ENCODE measurements around the gene CACYBP.
A peak's percentile ranks its signal among the peaks of the same experiment; 100 is the strongest.

The CACYBP gene

DNA sequence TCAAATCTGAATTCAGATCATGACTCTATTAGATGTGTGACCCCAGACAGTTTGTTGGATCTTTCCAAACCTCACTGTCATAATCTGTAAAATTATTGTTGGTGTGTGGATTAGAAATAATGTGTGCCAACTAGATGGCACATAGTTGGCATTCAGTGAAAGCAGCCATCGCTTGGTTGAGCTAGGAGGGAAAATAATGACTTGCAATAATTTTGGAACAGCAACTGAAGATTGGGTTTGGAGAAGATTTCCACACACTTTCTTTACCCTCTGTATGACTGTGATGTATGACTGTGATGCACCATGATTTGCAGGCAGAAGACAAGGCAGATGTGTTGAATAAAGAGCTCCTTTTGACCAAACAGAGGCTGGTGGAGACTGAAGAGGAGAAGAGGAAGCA, 24.0 kb upstream of the CACYBP start:
- DNase-seq, result no peak

DNA sequence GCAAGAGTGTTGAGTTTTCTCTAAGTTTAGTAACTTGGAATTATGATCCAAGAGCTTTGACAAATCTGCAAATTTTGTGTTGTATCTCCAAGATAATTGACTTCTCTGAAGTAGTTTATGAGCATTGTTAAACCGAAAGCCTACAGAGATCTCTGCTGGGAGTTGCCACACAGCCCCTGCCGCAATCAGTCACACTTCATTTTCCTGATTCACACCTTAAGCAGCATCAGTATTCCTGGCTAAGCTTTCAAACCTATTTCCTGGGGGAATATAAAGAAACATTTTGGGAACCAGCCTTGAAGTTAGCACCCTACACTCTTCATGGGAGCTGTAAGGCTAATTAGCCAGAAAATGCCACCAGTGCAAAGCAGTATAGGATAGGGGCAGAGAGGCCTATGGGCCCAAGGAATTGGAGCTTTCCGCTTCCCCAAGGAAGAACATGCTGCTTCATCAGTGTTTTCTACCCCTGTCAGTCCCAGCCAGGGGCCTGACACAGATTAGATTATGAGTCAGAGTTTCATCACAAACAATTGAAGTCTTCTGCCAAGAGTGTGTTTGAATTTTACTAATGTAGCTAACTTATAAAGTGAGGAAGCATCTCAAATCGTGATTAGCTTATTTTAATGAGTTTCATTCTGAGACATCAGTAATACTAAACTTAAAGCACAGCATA, 23.2 kb upstream of the CACYBP start:
- no peak for DNase-seq

DNA sequence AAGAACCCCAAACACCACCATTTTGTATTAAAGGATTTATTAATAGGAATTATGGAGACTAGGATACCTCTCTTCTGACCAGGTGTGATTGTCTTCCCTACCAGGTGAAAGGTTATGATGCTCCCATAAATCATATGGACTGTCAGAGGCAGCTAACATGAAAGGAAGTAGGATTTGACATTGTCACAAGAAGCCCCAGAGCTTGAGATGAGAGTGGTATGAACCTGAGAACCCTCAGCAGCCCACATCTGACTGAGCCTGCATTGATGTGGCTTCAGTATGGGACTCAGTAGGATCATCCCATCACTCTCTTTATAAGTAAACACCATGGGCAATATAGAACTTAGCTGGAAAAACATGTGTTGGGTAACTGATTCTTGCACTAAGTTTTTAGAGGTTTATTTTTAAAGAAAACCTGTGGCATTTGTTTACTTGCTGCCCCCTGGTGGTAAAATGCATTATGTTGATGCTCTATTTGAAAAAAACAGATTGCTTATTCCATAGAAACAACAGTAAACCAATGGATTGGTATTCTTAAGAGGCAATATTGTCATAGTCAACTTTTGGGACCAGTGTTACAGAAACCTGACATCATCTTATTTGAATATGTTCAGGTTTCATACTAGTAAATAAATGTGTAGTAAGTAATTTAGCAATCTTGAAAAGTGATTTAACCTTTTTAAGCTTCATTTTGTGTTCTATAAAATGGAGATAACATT, 16.6 kb upstream of the CACYBP start:
- no peak for DNase-seq

DNA sequence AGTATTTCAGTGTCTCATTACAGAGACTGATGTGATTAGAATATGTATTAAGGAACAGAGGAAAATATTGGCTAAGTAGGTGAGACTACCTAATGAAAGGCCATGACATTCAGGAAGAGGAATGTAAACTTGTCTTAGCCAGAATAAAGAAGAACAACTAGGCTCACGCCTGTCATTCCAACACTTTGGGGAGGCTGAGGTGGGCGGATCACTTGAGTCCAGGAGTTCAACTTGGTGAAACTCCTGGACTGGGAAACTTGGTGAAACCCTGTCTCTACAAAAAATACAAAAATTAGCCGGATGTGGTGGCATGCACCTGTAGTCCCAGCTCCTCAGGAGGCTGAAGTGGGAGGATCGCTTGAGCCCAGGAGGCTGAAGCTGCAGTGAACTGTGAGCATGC, 14.8 kb upstream of the CACYBP start:
- no peak for DNase-seq

DNA sequence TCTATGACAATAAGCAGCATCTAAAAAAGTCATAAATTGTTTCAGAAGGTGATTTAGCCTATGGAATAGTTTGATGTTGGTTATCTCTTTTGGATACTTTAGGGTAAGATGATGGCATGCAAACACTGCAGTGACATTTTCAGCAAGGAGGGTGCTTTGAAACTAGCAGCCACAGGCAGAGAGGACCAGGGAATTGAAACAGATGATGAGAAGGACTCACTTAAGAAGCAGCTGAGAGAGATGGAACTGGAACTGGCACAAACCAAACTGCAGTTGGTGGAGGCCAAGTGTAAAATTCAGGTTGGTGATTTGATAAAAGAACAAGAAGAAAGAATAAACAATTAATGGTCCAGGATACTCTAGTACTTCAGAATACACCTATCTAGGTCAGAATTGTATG, 11.2 kb upstream of the CACYBP start:
- DNase-seq, result no peak

DNA sequence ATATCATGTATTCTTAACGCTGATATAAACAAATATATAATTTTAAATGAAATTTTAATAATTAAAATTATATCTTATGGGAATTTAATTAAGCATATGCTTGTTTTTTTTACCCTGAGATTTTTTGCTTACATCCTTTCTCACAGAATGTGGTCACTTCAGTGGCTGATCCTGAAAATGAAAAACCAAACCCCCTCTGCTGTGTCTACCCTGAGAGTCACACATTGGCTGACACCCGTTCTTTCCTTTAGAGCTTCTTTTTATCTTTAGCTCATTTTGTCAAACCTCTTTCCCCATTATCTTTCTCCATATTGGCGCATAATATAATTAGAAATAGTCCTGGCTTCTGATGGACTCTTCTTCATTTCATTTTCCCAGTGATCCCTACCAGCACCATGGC, 10.8 kb upstream of the CACYBP start:
- no peak for DNase-seq

DNA sequence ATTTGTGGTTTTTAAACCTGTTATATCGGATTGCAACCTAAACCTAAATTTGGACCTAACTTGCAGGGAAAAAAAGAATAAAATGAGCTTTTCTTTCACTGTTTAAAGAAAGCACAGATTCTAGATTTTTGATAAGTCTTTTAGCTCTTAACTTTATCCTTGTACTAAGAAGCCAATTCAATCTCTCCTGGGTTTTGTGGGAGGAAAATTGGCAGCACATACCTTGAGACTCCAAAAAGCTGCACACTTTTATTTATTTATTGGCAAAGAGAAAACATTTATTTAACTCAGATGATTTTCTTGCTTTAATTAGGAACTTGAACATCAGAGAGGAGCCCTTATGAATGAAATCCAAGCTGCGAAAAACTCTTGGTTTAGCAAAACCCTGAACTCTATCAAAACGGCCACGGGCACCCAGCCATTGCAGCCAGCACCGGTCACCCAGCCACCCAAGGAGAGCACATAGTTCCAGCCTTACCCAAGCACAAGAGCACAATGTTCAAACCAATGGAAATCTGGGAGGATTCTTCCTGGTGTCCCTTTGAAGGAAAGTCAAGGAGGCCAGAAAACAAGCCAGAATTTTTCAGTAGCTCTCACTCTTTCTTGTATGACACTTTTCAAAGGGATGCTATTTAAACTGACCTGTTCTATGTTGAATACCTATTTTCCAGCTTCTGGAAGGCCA, 10.1 kb upstream of the CACYBP start:
- DNase-seq, result no peak

DNA sequence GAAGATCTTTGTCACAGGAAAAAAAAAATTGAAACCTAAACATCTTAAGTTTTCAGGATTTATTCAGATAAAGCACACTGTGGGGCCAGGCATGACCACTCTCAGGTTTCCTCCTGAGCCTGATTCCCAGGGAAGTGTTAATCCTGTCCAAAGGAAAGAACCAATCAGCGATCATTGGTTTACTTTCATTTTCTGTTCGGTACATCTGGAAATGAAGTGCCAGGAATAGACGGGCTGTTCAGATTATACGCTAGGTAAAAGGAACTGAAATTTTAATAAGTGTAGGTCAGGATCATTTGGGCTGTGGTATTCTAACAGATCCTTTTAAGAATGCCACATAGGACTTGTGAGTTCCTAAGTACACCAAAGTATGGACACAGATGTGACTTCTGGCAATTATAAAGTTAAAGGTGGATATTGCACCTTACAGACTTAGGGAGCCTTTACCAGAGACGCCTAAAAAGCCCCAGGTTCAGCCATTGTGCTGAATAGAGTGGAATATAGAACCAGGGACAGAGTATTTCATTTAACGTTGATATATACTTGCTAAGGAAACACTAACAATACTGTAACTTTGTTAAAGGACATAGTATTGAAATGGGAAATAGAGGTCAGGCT, 9.3 kb upstream of the CACYBP start:
- DNase-seq, result no peak

DNA sequence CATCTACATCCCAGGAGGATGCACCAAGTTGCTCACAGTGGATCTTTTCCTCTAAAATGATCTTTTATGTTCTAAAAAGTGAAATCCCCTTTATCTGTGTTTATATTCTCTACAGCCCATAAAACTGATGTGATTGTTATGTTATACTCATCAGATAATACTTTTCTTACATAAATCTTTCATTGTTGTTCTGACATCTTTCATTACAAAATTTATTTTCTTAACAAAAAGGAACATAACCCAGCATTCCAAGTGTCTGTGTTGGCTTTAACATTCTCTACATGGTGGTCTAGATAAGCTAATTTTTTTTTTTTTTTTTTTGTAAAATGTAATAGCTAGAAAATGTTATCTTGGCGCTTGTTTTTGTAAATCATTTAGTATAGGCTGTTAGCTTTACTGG, 8.3 kb upstream of the CACYBP start:
- no peak for DNase-seq

DNA sequence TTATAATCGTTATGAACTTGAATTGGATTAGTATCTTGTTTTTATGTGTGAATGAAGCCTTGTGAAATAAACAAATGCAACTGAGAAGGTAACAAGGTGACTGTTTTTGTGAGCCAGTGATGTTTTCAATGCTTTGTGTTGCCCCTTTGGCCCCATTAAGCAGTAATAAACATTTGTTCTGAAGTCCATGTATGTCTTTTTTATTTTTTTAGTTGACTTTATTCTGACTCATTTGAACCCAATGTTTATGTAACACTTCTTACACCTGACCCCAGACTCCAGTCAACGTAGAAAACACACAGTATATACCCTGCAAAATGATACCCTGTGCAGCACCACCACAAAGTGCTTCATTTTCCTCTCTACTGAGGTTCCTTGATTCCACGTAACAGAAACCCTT, 4.6 kb upstream of the CACYBP start:
- DNase-seq, result no peak

DNA sequence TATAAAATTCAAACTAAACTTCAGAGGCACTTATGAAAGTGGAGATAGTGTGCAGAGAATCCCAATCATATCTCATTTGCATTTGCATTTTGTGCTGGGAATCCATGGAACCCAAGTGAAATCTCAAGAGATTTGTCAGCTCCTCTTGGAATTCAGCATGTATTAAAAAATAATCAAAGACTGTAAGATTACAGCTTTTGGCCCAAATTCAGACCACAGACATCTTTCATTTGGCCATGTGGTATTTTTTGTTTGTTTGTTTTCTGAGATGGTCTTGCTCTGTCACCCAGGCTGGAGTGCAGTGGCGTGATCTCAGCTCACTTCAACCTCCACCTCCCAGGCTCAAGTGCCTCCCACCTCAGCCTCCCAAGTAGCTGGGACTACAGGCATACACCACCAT, 3.8 kb upstream of the CACYBP start:
- DNase-seq, result no peak

DNA sequence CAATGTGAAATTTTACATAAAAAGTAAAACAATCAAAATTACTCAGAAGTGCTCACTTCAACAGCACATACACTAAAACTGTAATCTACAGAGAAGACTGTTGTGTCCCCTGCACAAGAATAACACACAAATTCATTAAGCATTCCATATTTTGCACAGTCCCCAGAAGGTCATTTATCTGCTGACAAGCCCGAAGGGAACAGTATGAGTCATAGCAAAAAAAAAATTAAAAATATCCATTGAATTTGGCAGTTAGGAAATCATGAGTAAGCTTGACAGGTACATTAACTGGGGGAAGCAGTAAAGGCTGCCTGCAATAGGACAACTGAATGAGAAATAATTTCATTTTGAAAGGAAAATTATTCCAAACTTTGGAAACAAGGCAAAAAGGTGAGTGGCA, 3.3 kb upstream of the CACYBP start:
- DNase-seq, result no peak

DNA sequence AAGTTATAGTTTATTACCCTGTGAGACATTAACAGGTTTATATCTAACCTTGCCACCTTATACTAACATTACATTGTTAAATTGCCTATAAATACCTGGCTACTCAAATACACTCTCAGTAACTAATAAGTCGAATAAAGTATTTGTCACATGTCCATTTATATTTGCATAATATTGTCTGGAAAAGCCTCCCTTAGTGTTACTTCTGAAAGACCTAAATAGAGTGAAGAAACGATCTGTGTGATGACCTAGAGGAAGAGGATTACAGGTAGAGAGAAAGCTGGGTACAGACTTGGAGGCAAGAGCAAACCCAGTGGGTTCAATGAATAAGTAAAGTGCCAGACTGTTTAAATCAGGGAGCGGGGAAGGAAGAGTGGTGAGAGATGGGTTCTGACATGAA, 2.7 kb upstream of the CACYBP start:
- DNase-seq, result no peak

DNA sequence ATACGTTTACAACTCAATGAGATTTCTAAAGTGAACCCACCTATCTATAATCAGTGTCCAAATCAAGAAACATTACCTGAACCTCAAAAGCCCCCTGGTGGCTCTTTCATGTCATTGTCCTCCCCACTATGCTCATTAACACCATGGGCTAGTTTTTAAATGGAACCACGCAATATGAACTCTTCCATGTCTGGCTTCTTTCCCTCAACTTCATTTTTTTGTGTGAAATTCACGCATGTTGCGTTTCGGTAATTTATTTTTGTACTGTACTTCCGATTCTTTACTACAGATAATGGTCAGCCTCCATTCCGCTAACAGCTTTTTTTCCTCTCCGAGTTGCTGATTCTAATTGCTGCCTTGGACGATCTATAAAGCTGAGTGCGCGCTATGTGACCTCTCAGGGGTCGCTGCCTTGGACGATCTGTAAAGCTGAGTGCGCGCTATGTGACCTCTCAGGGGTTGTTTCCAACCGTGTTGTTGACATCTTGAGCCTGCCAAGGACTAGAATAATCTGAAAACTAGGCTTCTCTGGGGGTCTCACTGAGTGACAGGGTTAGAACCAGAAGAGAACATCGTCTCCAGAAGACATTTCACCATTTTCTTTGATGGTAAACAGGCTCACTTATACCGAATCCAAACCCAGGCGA, 1.1 kb upstream of the CACYBP start:
- DNase-seq, result peak; percentile 33

DNA sequence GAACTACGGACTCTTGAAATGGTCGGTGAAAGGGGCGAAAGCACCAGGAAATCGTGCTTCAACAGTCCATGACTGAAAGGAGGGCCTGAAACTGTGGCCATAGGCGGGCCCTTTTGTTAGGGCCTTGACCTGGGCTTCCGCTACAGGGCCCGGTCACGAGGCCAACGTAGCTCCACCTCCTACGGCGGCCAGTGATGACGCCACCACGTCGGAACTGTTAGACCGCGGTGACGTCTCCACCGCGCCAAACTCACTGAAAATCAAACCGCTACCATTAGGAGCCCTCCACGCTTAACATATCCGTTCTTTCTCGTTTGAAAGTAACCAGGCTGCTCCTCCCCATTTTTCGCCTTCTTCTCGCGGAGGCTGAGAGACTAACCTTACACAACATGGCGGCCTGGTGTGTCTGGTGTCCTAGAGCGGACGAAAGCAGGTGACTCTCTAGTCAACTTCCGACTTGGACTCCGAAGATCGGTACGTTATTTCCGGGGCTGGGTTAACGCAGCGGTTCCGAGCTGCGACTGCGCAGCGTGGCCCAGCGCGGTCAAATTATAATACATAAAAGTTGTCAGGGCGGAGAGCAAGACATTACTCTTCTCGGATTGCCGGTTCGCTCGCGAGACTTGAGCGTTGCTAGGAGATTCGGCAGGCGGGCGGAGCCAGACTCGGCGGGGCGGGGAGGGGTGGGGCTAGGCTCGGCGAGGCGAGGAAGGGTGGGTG, 371 bp upstream of the CACYBP start:
- DNase-seq, result peak; percentile 97

DNA sequence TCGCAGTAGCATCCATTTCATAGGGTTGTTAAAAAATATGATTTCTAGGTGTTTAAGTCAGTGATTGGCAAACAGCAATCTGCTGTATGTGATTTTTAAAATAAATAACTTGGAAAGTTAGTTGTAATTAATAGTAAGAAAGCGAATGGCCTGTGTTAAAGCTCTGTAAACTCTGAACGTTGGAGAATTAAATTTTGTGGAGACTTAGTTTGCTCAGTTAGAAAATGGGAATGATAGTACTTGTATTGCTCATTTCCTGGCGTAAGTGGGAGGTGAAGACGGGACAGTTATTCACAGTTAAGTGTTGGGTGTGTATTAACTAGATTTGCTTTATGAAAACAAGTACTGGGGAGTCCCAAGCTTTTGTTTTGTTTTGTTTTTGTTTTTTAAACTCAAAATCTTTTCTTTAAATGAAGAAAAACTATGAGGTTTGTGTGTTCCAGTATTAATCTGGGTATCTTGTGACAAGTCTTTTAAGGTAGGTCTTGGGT, 995 bp downstream of the CACYBP start:
- no peak for DNase-seq

DNA sequence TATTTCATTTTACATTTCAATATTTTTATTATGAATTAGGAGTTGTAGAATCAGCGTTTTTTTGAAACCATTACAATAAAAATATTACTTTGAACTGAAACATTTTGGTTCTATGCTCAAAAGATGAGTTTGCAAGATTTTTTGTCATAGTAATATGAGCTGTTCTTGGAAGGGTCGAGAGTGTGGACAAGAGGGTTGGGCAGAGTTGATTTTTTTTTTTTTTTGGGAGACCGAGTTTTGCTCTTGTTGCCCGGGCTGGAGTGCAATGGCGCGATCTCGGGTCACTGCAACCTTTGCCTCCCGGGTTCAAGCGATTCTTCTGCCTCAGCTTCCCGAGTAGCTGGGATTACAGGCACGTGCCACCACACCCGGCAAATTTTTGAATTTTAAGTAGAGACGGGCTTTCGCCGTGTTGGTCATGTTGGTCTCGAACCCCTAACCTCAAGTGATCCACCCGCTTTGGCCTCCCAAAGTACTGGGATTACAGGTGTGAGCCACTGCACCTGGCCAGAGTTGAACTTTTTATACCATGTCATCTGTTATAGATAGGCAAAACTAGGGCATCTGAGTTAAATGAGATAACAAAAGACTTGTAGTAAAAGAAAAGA, 3.3 kb downstream of the CACYBP start:
- no peak for DNase-seq

DNA sequence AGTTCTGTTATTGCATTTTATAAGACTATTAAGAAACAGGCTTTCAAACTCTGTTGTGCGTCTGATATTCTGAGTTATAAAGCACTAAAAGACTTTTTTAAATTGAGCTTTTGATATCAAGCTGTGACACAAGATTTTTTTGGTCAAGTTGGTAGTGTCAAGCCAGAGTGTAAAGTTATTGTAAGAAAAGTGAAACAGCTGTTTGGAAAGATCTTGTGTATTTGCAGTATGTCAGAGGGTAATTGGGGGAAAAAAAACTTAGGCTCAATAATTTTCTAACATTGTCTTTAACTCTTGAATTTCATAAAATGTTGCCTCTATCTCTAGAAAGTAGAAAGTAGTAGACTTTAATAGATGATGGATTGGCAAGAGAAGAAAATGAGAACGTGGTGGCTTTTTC, 3.8 kb downstream of the CACYBP start:
- DNase-seq, result no peak

DNA sequence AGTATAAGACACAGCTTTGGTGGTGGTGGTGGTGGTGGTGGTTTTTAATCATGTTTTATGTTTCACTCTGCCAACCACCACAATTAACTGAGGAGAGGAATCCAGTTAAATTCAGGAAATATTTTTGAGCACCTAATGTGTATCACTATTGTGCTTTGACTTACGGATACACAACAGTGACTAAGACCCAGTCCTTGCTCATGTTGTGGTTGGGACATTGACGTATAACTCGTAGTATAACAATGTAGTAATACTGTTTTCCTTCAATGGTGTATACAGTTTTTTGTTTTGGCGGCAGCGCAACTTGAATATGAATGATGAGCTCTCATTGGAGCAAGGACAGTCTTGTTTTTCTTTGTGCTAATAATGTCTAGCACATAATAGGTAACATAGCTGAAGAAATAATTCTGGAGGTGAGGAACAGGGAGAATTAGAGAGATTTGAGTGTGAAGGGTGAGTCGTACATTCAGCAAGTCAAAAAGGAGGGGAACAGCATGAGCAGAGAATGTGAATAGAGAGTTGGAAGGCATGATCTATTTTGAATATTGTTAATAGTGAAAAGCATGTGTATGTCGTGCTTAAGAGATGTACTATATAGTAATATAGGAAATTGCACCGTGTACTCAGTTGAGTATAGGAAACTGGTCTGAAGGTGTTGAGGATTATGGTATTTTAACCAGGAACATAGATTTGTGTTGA, 5.5 kb downstream of the CACYBP start:
- DNase-seq, result no peak

DNA sequence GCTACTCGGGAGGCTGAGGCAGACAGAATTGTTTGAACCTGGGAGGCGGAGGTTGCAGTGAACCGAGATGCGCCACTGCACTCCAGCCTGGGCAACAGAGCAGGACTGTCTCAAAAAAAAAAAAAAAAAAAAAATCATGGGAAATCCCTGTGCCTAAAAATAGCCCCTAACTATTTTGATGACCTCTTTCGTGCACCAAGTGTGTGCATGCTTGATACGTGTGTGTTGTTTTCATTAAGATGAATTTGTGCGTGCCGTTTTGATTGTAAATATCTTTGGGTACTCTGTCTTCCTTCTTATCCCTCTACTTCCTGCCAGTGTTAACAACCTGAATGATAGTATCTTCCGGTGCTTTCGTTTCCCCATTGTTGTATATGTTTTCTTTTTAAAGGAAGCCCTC, 9.8 kb downstream of the CACYBP start:
- no peak for DNase-seq

DNA sequence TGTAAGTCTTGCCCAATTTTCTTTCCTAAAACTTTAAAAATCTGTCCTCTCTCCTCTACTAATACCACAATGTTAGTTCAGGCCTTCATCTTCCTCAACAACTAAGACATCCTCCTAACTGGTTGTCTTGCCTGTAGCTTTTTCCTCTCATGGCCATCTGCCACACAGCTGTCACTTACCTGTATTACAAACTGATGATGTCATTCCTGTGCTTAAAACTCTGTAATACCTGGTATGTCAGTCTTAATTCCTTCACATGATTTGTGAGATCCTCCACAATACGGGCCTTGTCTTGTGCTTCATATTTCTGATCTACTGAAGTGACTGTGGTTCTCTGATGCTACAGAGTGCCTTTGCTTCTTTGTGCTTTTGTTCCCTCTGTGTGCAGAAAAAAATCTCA, 13.7 kb downstream of the CACYBP start:
- DNase-seq, result no peak

Measured in activated naive CD4-positive, alpha-beta T cell treated with anti-CD3 and anti-CD28 coated beads, Interleukin-2, amount 50 U/mL, for 16 hours (primary cell).